HepG2 (cell line): ENCODE measurements around the gene UMOD. TPM values are rescaled to one million over a fixed set of nuclear protein-coding genes. Genes with fewer than 3 reads are reported as not detected.

Experiments used
- HDAC2 ChIP-seq: sonication (generic); formaldehyde crosslinking; IDR thresholded peaks from 2 replicates; pipeline ENCODE4 v1.4.0; 2020; ENCODE audit warnings: missing genetic modification reagents
- KDM5A ChIP-seq: fragments of 200-600 bp; sonication (generic); IDR thresholded peaks from 2 replicates; pipeline ENCODE4 v1.7.0; 2018; ENCODE audit warnings: antibody characterized with exemption, mild to moderate bottlenecking, low read length, borderline replicate concordance
- SOX13 ChIP-seq, 3 experiments: fragments of 450-650 bp in 1 of 3; sonication (generic) in 1 of 3; formaldehyde crosslinking in 1 of 3; IDR thresholded peaks in 2 of 3; conservative IDR thresholded peaks in 1 of 3; 2 replicates each; pipeline versions ENCODE4 v1.5.0 to v1.6.1; 2016 to 2020; ENCODE audit warnings: antibody characterized with exemption in 1 of 3, mild to moderate bottlenecking in 1 of 3, missing compliant biosample characterization in 1 of 3, missing genetic modification reagents in 1 of 3, moderate library complexity in 1 of 3
- ZNF138 ChIP-seq: sonication (generic); formaldehyde crosslinking; IDR thresholded peaks from 2 replicates; pipeline ENCODE4 v1.5.0; 2020; ENCODE audit warnings: mild to moderate bottlenecking, low read depth, missing genetic modification reagents
- ZNF143 ChIP-seq: sonication (generic); formaldehyde crosslinking; IDR thresholded peaks from 2 replicates; pipeline ENCODE4 v1.4.0; 2020; ENCODE audit warnings: missing genetic modification reagents
- ZNF567 ChIP-seq: sonication (generic); formaldehyde crosslinking; IDR thresholded peaks from 2 replicates; pipeline ENCODE4 v1.8.1; 2023; ENCODE audit warnings: mild to moderate bottlenecking, missing genetic modification reagents, borderline replicate concordance
- ZNF737 ChIP-seq: sonication (generic); formaldehyde crosslinking; IDR thresholded peaks from 2 replicates; pipeline ENCODE4 v1.5.0; 2020; ENCODE audit warnings: missing genetic modification reagents, mild to moderate bottlenecking, borderline replicate concordance
- polyA plus RNA-seq, 8 experiments: library from polyadenylated mRNA; depleted of rRNA in 3 of 8; stranded (reverse) in 7 of 8; unstranded in 1 of 8; fragments of >200 nt; fragmentation: Illumina TruSeq in 4 of 8; extraction: Trizol in 4 of 8; gene quantifications; 2 replicates each; pipeline versions ENCODE4 v1.2.1 to v1.2.3, GENCODE V29; 2011 to 2016; ENCODE audit warnings: low read depth in 4 of 8, missing spikeins in 1 of 8, mixed read lengths in 1 of 8; ENCODE audit not compliant: insufficient read depth in 1 of 8
- total RNA-seq, 5 experiments: library from RNA; depleted of rRNA; stranded (reverse); fragments of >200 nt; fragmentation: Illumina TruSeq; extraction: Trizol; gene quantifications; 2 replicates each; pipeline ENCODE4 v1.2.3, GENCODE V29; 2016; ENCODE audit warnings: low read depth in 1 of 5
- TF ChIP-seq, protein P1 (sequence below), 2 experiments: IDR thresholded peaks; 2 replicates each; pipeline ENCODE4 v1.6.1; 2011 to 2012; ENCODE audit warnings: low read length in 2 of 2, borderline replicate concordance in 1 of 2, low read depth in 1 of 2, mild to moderate bottlenecking in 1 of 2, moderate library complexity in 1 of 2
- TF ChIP-seq, protein P2 (sequence below), 2 experiments: sonication (generic) in 1 of 2; formaldehyde crosslinking in 1 of 2; IDR thresholded peaks; 2 replicates each; pipeline versions ENCODE4 v1.6.1 to v1.9.0; 2014 to 2022; ENCODE audit warnings: antibody characterized with exemption in 1 of 2, borderline replicate concordance in 1 of 2, inconsistent platforms in 1 of 2, low read depth in 1 of 2, missing genetic modification reagents in 1 of 2
- TF ChIP-seq, protein P3 (sequence below): sonication (generic); formaldehyde crosslinking; IDR thresholded peaks from 2 replicates; pipeline ENCODE4 v1.5.0; 2020; ENCODE audit warnings: mild to moderate bottlenecking, missing genetic modification reagents, moderate library complexity
- TF ChIP-seq, protein P4 (sequence below): sonication (generic); formaldehyde crosslinking; IDR thresholded peaks from 2 replicates; pipeline ENCODE4 v1.4.0; 2020; ENCODE audit warnings: mild to moderate bottlenecking, low read depth, missing genetic modification reagents
- TF ChIP-seq, protein P5 (sequence below): IDR thresholded peaks from 2 replicates; pipeline ENCODE4 v1.6.1; 2018; ENCODE audit warnings: missing genetic modification reagents

The UMOD gene
- total and polyA plus RNA-seq, 2 of the 13 experiments (the other 11 are each of a cell fraction or from before 2014, with no cell fraction given), result not detected

DNA sequence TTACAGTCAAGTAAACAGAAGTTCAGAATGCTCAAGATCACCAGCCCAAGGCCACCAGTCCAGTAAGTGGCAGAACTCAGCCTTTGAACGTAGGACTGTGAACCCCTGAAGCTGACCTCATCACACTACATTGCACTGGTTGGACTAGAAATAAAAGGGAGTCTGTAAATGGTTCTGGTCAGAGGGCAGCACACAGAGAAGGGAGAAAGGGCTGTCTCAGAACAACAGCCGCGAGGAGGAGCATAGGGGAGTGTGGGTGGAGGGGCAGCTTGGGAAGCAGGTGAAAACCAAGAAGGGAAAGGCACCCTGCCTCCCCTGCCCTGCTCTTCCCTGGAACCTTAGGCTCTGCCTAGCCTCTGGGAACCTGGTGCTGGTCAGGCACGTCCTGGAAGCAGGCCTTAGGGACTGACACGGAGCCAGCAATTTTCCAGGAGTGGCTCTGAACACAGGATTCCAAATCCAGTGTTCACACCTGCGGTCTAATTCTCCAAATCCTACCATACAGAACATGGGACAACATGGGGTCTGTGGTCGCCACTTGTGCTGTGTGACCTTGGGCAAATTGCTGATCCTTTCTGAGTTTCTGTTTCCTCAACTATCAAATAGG is 45.1 kb upstream of the UMOD start (continued):
- TF ChIP-seq, protein P1, sequence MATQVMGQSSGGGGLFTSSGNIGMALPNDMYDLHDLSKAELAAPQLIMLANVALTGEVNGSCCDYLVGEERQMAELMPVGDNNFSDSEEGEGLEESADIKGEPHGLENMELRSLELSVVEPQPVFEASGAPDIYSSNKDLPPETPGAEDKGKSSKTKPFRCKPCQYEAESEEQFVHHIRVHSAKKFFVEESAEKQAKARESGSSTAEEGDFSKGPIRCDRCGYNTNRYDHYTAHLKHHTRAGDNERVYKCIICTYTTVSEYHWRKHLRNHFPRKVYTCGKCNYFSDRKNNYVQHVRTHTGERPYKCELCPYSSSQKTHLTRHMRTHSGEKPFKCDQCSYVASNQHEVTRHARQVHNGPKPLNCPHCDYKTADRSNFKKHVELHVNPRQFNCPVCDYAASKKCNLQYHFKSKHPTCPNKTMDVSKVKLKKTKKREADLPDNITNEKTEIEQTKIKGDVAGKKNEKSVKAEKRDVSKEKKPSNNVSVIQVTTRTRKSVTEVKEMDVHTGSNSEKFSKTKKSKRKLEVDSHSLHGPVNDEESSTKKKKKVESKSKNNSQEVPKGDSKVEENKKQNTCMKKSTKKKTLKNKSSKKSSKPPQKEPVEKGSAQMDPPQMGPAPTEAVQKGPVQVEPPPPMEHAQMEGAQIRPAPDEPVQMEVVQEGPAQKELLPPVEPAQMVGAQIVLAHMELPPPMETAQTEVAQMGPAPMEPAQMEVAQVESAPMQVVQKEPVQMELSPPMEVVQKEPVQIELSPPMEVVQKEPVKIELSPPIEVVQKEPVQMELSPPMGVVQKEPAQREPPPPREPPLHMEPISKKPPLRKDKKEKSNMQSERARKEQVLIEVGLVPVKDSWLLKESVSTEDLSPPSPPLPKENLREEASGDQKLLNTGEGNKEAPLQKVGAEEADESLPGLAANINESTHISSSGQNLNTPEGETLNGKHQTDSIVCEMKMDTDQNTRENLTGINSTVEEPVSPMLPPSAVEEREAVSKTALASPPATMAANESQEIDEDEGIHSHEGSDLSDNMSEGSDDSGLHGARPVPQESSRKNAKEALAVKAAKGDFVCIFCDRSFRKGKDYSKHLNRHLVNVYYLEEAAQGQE (IDR thresholded peaks at IDR 0.05; ENCODE audit: borderline replicate concordance in 1 of 2, low read depth in 1 of 2, low read length in 2 of 2), result no peak
- TF ChIP-seq, protein P2, sequence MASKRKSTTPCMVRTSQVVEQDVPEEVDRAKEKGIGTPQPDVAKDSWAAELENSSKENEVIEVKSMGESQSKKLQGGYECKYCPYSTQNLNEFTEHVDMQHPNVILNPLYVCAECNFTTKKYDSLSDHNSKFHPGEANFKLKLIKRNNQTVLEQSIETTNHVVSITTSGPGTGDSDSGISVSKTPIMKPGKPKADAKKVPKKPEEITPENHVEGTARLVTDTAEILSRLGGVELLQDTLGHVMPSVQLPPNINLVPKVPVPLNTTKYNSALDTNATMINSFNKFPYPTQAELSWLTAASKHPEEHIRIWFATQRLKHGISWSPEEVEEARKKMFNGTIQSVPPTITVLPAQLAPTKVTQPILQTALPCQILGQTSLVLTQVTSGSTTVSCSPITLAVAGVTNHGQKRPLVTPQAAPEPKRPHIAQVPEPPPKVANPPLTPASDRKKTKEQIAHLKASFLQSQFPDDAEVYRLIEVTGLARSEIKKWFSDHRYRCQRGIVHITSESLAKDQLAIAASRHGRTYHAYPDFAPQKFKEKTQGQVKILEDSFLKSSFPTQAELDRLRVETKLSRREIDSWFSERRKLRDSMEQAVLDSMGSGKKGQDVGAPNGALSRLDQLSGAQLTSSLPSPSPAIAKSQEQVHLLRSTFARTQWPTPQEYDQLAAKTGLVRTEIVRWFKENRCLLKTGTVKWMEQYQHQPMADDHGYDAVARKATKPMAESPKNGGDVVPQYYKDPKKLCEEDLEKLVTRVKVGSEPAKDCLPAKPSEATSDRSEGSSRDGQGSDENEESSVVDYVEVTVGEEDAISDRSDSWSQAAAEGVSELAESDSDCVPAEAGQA (IDR thresholded peaks at IDR 0.05; ENCODE audit: low read depth), result no peak
- TF ChIP-seq, protein P2 (CRISPR knock-in tag; IDR thresholded peaks at IDR 0.05; ENCODE audit: borderline replicate concordance), result no peak
- TF ChIP-seq ZNF138 (no peak), ZNF143 (CRISPR knock-in tag) (no peak), KDM5A (no peak), ZNF737 (CRISPR knock-in tag) (no peak), SOX13 (IDR thresholded peaks at IDR 0.05) (no peak), SOX13 (CRISPR knock-in tag; conservative IDR thresholded peaks at IDR 0.05 in 1 of 2, IDR thresholded peaks at IDR 0.05 in 1 of 2) (peak in 1 of 2 experiments; percentile 64; a peak in 2 of 4 replicates), HDAC2 (CRISPR knock-in tag) (peak; percentile 68; the same call in 1 of the 2 replicates), ZNF567 (no peak)
- TF ChIP-seq, protein P3, sequence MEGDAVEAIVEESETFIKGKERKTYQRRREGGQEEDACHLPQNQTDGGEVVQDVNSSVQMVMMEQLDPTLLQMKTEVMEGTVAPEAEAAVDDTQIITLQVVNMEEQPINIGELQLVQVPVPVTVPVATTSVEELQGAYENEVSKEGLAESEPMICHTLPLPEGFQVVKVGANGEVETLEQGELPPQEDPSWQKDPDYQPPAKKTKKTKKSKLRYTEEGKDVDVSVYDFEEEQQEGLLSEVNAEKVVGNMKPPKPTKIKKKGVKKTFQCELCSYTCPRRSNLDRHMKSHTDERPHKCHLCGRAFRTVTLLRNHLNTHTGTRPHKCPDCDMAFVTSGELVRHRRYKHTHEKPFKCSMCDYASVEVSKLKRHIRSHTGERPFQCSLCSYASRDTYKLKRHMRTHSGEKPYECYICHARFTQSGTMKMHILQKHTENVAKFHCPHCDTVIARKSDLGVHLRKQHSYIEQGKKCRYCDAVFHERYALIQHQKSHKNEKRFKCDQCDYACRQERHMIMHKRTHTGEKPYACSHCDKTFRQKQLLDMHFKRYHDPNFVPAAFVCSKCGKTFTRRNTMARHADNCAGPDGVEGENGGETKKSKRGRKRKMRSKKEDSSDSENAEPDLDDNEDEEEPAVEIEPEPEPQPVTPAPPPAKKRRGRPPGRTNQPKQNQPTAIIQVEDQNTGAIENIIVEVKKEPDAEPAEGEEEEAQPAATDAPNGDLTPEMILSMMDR, result peak; percentile 41
- TF ChIP-seq, protein P4, sequence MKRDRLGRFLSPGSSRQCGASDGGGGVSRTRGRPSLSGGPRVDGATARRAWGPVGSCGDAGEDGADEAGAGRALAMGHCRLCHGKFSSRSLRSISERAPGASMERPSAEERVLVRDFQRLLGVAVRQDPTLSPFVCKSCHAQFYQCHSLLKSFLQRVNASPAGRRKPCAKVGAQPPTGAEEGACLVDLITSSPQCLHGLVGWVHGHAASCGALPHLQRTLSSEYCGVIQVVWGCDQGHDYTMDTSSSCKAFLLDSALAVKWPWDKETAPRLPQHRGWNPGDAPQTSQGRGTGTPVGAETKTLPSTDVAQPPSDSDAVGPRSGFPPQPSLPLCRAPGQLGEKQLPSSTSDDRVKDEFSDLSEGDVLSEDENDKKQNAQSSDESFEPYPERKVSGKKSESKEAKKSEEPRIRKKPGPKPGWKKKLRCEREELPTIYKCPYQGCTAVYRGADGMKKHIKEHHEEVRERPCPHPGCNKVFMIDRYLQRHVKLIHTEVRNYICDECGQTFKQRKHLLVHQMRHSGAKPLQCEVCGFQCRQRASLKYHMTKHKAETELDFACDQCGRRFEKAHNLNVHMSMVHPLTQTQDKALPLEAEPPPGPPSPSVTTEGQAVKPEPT, result no peak; the same call in 1 of the 2 replicates
- TF ChIP-seq, protein P5, sequence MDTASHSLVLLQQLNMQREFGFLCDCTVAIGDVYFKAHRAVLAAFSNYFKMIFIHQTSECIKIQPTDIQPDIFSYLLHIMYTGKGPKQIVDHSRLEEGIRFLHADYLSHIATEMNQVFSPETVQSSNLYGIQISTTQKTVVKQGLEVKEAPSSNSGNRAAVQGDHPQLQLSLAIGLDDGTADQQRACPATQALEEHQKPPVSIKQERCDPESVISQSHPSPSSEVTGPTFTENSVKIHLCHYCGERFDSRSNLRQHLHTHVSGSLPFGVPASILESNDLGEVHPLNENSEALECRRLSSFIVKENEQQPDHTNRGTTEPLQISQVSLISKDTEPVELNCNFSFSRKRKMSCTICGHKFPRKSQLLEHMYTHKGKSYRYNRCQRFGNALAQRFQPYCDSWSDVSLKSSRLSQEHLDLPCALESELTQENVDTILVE (CRISPR knock-in tag), result 0 out of 2 replicates have a peak, but pooled peaks have one; percentile 38
